HG03571 (cell line): ENCODE results near the gene TMEM145.

Source experiments
- ATAC-seq: cut with Tn5 transposase; IDR thresholded peaks from one replicate; pipeline ENCODE4 v1.9.1; 2021; ENCODE audit not compliant: unreplicated experiment

TMEM145 gene

DNA sequence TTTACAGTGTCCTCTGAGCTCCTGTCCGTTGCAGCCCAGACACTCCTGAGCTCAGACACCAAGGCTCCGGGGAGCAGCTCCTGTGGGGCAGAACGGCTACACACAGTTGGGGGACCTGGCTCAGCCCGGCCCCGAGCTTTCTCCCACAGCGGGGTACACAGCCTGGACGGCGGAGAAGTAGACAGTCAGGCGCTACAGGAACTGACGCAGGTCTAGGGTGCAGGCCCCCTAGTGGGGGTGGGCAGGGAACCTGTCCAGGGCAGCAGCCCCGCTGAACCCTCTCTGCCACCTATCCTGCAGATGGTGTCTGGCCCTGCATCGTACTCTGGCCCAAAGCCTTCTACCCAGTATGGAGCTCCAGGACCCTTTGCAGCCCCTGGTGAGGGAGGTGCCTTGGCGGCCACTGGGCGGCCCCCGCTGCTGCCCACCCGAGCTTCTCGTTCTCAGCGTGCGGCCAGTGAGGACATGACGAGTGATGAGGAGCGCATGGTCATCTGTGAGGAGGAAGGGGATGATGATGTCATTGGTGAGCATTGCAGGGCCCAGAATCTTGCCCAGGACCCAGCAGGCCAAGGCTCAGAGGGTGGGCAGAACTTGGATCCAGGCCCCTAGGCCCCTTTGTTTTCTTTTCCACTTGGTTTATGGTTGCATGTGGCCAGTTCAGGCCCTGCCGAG, 24.1 kb upstream of the TMEM145 start:
- ATAC-seq, result no peak

DNA sequence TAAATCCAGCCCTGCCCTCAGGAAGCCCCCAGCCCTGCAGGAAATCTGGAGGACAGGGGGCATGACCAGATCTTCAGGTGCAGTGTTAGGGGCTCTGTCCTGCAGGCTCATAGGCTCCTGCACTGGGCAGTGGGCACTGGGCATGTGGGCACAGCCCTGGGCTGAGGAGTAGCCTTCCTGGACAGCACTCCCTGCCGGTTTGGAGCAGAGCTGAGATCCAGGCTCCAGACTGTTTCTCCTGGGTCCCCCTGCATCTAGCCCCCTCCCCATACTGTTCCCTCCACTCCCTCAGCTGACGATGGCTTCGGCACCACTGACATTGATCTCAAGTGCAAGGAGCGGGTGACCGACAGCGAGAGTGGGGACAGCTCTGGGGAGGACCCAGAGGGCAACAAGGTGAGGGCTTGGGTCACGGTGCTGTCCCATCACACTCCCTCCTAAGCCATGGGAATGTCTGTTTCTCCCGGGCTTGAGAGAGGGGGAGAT, 23.5 kb upstream of the TMEM145 start:
- ATAC-seq, result no peak

DNA sequence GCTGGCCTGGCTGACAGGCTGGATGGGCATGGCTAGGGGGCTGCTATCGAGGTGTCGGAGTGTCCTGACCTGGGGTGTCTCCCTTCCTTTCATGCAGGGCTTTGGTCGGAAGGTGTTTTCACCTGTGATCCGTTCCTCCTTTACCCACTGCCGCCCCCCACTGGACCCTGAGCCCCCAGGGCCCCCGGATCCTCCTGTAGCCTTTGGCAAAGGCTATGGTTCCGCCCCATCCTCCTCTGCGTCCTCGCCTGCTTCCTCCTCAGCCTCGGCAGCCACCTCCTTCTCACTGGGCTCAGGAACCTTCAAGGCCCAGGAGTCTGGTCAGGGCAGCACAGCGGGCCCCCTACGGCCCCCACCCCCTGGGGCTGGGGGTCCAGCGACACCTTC, 23.0 kb upstream of the TMEM145 start:
- ATAC-seq, result no peak

DNA sequence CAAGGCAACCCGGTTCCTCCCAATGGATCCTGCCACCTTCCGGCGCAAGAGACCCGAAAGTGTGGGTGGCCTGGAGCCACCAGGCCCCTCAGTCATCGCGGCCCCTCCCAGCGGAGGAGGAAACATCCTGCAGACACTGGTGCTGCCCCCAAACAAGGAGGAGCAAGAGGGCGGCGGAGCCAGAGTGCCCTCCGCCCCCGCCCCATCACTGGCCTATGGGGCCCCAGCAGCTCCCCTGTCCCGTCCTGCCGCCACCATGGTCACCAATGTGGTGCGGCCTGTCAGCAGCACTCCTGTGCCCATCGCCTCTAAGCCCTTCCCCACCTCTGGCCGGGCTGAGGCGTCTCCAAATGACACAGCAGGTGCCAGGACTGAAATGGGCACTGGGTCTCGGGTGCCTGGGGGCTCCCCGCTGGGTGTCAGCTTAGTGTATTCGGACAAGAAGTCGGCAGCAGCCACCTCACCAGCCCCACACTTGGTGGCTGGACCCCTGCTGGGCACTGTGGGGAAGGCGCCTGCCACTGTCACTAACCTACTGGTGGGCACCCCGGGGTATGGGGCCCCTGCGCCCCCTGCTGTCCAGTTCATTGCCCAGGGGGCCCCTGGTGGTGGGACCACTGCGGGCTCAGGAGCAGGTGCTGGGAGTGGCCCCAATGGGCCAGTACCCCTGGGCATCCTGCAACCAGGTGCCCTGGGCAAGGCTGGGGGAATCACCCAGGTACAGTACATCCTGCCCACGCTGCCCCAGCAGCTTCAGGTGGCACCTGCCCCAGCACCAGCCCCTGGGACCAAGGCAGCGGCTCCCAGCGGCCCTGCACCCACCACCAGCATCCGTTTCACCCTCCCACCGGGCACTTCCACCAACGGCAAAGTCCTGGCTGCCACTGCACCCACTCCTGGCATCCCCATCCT, 22.3 kb upstream of the TMEM145 start:
- ATAC-seq, result no peak

DNA sequence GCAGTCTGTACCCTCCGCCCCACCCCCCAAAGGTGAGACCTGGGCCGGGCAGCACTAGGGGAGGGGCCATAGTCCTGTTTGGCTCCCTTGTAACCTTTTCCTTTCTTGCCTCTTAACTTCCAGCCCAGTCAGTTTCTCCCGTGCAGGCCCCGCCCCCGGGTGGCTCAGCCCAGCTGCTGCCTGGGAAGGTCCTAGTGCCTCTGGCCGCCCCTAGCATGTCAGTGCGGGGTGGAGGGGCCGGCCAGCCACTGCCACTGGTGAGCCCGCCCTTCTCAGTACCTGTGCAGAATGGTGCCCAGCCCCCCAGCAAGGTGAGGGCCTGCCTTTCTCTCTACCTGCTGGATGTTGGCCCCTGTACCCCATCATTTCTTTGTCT, 21.7 kb upstream of the TMEM145 start:
- no peak for ATAC-seq

DNA sequence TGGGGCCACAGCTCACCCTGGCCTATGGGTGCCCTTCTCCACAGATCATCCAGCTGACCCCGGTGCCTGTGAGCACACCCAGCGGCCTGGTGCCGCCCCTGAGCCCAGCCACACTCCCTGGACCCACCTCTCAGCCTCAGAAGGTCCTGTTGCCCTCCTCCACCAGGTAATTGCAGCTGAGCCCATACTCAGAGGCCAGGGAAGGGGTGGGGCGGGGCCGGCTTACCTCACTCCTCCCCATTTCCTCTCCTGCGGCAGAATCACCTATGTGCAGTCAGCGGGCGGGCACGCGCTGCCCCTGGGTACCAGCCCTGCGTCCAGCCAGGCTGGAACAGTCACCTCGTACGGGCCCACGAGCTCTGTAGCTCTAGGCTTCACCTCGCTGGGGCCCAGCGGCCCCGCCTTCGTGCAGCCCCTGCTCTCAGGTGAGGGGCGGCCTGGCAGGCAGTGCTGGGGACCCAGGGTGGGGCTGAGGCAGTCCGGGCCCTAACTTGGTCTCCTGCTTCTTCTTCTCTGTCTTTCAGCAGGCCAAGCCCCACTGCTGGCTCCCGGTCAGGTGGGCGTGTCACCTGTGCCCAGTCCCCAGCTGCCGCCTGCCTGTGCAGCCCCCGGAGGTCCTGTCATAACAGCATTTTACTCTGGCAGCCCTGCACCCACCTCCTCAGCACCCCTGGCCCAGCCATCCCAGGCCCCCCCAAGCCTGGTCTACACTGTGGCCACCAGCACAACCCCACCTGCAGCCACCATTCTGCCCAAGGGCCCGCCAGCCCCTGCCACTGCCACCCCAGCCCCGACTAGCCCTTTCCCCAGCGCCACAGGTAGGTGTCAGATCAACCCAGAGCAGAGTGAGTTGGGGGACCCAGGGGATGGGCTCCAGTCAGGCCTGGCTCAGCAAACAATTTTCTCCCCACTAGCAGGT, 20.8 kb upstream of the TMEM145 start:
- no peak for ATAC-seq

DNA sequence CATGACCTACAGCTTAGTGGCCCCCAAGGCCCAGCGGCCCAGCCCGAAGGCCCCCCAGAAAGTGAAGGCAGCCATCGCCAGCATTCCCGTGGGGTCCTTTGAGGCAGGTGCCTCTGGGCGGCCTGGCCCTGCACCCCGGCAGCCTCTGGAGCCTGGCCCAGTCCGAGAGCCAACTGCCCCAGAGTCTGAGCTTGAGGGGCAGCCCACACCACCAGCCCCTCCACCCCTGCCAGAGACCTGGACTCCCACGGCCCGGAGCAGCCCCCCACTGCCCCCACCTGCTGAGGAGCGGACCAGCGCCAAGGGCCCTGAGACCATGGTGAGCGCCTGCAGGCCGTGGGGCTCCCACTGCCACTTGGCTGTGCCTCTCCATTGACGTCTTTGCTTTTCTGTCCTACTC, 20.1 kb upstream of the TMEM145 start:
- no peak for ATAC-seq

DNA sequence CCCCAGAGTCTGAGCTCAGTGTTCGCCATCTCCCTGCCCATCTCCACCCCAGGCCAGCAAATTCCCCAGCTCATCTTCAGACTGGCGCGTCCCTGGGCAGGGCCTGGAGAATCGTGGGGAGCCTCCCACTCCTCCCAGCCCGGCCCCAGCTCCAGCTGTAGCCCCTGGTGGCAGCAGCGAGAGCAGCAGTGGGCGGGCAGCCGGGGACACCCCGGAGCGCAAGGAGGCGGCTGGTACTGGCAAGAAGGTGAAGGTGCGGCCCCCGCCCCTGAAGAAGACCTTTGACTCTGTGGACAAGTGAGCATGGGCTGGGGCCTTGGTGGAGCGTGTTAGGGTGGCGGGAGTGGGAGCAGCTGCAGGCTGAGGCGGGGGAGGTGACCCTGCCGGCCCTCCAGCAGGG, 19.6 kb upstream of the TMEM145 start:
- no peak for ATAC-seq

DNA sequence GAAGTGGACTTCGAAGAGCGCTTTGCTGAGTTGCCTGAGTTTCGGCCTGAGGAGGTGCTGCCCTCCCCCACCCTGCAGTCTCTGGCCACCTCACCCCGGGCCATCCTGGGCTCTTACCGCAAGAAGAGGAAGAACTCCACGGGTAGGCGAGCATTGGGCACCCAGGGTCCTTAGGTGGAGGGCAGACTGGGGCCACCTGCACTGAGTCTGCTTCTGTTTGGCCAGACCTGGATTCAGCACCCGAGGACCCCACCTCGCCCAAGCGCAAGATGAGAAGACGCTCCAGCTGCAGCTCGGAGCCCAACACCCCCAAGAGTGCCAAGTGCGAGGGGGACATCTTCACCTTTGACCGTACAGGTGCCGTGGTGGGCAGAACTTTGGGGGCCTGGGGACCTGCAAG, 19.2 kb upstream of the TMEM145 start:
- ATAC-seq, result no peak

DNA sequence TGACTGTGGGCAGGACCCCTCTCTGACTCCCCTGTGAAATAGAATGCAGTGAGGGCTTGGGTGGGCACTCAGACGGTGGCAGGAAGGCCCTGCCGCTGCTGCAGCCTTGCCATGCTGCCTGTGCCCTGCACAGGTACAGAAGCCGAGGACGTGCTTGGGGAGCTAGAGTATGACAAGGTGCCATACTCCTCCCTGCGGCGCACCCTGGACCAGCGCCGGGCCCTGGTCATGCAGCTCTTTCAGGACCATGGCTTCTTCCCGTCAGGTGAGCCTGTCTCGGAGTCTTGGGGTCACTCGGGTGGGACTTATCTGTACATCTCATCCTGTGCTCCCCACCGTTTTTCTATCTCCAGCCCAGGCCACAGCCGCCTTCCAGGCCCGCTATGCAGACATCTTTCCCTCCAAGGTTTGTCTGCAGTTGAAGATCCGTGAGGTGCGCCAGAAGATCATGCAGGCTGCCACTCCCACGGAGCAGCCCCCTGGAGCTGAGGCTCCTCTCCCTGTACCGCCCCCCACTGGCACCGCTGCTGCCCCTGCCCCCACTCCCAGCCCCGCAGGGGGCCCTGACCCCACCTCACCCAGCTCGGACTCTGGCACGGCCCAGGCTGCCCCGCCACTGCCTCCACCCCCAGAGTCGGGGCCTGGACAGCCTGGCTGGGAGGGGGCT, 18.5 kb upstream of the TMEM145 start:
- ATAC-seq, result no peak

DNA sequence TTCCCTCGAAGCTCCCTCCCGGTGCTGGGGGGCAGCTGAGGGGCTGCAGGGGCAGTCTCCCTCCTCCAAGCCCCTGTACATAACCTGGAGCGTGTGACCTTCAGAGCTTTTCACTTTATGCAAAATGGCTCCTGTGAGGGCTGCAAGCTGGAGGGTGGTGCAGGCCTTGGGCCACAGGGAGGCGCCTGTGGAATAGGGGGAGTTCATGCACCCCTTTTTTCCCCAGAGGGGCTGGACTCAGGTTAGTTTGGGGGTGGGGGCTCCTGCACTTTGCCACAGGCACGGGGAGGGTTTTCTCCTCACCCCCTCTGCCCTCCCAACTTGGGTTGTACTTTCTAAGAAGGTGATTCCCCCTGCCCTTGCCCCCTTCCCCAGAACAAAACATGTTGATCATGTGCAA, 17.8 kb upstream of the TMEM145 start:
- no peak for ATAC-seq

DNA sequence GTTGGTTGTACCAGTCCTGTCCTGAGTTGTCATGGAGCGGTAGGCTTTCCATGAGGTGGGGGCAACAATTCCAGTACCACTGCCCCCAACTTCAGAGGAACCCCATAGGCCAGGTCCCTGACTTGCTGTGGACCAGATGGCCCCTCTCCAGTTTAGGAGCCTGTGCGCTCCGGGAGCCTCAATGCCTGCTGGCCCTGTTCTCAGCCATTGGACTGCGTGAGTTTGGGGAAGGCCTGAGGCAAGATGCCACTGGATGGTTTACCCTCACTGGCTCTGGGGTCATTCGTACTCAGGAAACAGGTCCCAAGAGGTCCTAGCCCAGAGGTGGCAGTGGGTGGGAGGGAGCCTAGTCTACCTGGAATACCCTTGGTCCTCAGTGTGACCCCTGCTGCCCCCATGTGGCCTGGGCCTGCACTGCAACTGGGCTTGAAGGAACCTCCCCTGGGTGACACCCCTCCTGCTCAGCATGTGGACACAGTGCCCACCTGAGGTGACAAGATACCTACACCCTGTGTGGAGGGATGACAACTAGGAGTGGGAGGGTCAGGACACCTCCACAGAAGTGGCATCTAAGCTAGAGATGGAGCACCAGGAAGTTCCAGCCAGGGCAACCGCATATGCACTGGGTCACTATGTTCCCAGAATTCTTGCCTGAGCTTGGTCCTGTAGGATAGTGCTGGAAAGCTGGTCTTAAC, 17.1 kb upstream of the TMEM145 start:
- no peak for ATAC-seq

DNA sequence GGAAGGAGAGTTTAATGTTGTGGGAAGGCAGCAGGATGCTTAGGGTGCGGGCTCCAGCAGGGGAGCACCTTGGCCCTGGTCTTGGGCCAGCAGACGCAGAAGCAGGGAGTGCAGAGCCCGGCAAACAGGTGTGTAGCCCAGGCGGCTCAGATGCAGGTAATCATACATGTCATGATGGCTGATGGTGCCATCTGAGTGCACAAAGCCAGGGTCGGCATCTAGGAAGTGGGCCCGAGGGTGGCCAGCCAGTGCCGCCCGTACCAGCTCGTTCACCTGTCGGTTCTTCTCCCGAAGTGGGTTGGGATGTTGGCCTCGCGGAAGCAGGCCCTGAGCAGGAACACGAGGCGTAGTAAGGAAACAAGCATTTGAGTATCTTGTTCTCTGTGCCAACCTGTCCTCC, 16.1 kb upstream of the TMEM145 start:
- no peak for ATAC-seq

DNA sequence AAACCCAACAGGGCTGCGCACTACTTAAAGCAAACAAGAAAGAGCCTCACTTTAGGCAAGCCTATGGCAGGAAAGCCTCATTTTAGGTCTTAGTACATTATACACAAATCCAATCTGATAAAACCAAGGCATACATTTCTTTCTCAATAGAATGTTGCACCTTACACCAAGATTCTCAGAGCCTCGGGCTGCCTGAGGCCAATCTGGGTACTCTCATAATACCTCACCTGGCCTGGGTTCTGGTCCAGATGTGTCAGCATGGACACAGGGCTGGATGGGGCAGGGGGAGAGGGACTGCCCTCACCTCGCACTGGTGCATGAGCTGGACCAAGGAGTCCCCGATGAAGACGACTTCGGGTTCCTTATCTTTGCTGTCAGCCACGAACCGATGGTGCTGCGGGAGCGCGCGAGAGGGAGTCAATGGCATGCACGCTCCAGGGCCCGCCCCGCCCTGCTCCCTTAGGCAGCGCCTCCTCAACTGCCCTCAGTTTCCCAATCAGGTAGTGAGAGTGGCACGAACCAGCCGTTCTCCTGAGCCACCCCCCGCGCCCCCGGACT, 11.4 kb upstream of the TMEM145 start, which contains the start of gene PRR19:
Gene PRR19 (plus strand): TSS at position 487 of the 558 bp plus-strand sequence. CDS start 7,453 bp downstream, outside the sequence.
- peak; percentile 18 for ATAC-seq

DNA sequence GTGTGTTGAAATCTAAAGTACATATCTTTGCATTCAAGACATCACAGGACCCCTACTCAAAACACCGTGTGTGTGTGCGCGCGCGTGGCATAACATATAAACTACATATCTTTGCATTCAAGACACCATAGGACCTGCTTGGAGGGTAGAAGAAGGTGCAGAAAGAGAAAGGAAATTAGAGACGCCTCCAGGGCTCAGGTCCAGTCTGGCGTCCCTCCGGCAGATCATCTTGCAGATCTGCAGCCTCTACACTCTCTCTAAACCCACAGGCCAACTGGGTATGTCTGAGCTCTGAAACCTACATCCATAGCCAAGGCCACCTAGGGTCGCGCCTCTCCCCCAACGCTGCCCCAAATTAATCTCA, 10.0 kb upstream of the TMEM145 start:
- ATAC-seq, result no peak

DNA sequence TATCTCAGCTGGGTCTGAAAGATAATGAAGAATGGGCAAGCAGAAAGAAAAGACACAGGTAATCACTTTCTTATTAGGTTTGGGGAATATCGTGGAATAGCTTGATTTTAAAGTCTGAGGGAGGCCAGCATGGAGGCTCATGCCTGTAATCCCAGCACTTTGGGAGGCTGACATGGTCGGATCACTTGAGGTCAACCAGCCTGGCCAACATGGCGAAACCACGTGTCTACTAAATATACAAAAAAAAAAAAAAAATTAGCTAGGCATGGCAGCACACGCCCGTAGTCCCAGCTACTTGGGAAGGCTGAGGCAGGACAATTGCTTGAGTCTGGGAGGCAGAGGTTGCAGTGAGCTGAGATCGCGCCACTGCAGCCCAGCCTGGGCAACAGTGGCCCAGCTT, 9.2 kb upstream of the TMEM145 start:
- ATAC-seq, result no peak

DNA sequence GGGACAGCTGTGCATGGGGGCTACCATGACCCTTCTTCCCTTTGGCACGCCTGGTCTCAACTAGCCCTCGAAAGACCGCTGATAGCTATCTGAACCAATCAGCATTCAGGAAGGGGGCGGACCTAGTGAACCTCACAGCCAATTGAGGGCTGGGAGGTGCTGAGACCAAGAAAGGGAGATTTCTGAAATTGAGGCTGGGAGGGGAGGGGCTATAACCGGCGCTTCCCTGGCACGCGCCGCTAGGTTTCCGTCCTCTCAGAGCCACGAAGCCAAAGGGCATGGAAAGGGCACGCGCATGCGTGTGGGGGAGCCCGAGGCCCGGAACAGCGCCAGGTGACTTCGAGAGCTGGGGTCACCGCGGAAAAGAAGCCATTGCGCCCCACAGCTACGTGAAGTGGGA, 6.5 kb upstream of the TMEM145 start:
- no peak for ATAC-seq

DNA sequence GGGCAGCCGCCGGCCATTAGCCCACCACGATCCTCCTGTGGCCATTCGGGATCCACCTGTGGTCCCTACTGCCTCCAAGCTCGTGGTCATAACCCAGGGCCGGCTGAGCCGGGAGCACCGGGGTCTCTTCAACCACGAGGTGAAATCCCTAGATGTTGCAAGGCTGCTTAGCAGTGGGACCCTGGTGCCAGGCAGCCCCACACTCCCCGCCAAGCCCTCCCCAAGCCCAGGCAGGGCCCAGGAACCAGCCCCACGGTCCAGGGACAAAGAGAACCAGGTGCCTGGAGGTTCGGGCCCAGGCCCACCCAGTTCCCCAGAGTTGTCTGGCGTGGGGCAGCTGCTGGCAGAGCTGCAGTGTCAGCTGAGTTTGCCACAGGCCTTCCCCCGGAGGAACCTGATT, 3.4 kb upstream of the TMEM145 start:
- no peak for ATAC-seq

DNA sequence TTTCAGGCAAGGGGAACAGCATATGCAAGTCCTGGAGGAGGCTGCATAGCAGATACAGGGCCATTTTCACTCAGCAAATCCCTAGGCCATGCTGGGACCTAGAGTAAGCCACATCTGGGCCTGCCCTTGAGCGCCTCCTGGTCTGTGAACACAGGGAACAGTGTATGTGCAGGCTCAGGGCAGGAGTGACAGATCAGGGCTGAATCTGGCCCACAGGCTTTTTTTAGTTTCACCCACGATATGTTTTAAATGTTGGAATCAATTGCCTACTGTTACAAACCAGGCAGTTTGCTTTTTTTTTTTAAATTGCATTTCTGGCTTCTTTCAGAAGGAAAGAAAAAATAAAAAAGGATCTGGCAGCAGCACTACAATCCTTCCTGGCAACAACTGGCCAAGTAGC, 1.5 kb upstream of the TMEM145 start:
- no peak for ATAC-seq

DNA sequence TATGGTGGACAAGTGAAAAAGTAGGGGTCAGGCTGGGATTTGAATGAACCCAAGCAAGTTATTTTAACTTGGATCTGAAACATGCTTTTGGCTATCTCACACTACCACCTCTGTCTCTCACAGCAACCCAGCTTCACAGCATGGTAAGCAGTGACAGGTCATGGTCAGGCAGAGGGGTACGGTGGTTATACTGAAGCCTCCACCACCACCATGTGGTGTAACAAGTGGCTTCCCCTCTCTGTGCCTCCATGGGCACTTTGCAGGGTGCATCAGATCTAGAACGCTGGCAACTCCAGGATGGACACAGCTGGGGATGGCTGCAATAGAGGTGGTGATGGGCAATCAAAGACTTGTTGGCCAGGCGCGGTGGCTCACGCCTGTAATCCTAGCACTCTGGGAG, 739 bp upstream of the TMEM145 start:
- ATAC-seq, result no peak
